ENCODE measurements around the gene ALDH1B1.

DNA sequence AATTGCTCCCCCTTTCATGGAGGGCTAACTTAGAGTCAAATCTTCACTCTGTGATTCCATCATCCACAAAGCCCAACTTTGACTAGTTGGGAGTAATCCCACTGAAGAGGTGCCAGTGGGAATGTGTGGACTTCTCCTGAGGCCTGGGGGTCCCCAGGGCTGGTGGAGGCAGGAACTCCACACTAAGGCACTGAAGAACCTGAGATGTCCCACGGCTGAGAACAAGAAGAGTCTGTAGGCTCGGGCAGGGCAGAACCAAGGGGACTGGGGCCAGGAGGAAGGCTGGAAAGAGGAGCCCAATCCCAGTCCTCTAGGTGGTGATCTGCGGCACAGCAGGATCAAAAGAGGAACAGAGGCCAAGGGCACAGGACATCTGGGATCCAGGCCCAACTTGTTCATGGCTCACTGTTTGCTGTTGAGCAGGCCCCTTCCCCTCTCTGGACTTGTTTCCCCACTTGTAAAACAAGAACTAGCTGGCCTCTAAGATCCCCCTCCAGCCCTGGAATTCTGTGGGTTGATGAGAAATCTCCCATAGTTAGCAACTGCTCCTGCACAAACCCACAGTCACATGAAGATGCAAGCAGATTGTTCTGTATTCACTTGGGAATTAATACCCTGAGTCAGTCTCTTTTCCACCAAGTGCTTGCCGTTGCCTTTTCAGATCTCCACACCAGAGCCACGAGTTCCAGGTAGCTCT, 32.7 kb upstream of the ALDH1B1 start:
- TF ChIP-seq, protein P1, sequence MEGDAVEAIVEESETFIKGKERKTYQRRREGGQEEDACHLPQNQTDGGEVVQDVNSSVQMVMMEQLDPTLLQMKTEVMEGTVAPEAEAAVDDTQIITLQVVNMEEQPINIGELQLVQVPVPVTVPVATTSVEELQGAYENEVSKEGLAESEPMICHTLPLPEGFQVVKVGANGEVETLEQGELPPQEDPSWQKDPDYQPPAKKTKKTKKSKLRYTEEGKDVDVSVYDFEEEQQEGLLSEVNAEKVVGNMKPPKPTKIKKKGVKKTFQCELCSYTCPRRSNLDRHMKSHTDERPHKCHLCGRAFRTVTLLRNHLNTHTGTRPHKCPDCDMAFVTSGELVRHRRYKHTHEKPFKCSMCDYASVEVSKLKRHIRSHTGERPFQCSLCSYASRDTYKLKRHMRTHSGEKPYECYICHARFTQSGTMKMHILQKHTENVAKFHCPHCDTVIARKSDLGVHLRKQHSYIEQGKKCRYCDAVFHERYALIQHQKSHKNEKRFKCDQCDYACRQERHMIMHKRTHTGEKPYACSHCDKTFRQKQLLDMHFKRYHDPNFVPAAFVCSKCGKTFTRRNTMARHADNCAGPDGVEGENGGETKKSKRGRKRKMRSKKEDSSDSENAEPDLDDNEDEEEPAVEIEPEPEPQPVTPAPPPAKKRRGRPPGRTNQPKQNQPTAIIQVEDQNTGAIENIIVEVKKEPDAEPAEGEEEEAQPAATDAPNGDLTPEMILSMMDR (IDR thresholded peaks at IDR 0.05), result no peak
- TF ChIP-seq POLR2AphosphoS5 (IDR thresholded peaks at IDR 0.05), result no peak

Measured in stomach (tissue), 4 donors.